ENCODE results near the gene NDUFA13. TPM values are rescaled to one million over a fixed set of nuclear protein-coding genes. Genes with fewer than 3 reads are reported as not detected.

NDUFA13 gene
- total and polyA plus RNA-seq, 7 donors, result 274 to 648 (median 534) TPM

DNA sequence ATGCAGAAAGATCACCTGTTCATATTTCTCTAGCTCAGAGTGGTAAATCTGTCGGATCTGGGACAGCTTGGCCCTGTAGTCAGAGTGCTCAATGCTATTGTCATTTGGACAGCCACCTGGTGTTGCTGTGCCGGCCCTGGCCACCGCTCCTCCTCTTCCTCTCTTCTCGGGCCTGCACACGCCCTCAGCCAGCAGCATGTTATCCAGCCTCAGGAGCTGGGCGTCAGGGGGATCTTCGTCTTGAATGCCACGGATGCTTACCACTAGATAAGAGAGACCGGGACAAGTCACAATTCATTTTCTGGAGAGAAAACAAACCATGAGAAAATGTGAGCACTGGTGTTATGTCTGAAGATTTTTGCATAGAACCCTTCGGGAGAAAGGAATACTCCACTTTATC, 54.5 kb downstream of the NDUFA13 start:
- no peaks in the 10 kb centered on the region for H3K27me3 ChIP-seq (ENCODE audit: insufficient read depth in 3 of 3, low read length in 2 of 3)
- H3K27ac ChIP-seq, result no peak overlapping the region
- no peaks in the 10 kb centered on the region for H3K36me3 ChIP-seq (ENCODE audit: insufficient read depth in 1 of 2, low read depth in 1 of 2)
- TF ChIP-seq, protein P1, sequence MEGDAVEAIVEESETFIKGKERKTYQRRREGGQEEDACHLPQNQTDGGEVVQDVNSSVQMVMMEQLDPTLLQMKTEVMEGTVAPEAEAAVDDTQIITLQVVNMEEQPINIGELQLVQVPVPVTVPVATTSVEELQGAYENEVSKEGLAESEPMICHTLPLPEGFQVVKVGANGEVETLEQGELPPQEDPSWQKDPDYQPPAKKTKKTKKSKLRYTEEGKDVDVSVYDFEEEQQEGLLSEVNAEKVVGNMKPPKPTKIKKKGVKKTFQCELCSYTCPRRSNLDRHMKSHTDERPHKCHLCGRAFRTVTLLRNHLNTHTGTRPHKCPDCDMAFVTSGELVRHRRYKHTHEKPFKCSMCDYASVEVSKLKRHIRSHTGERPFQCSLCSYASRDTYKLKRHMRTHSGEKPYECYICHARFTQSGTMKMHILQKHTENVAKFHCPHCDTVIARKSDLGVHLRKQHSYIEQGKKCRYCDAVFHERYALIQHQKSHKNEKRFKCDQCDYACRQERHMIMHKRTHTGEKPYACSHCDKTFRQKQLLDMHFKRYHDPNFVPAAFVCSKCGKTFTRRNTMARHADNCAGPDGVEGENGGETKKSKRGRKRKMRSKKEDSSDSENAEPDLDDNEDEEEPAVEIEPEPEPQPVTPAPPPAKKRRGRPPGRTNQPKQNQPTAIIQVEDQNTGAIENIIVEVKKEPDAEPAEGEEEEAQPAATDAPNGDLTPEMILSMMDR (IDR thresholded peaks at IDR 0.05), result no peak
- H3K4me3 ChIP-seq, result no peak overlapping the region
- 71 to 76% (median 76%) methylated on average over 10 of the region's 10 CpGs for WGBS, 3 donors
- ATAC-seq (no peak), DNase-seq (no peak)
- intact Hi-C loops (cut with DNase I), result no loop called here
- H3K9me3 ChIP-seq, result no peaks in the 10 kb centered on the region
- H3K4me1 ChIP-seq, result no peaks in the 10 kb centered on the region

DNA sequence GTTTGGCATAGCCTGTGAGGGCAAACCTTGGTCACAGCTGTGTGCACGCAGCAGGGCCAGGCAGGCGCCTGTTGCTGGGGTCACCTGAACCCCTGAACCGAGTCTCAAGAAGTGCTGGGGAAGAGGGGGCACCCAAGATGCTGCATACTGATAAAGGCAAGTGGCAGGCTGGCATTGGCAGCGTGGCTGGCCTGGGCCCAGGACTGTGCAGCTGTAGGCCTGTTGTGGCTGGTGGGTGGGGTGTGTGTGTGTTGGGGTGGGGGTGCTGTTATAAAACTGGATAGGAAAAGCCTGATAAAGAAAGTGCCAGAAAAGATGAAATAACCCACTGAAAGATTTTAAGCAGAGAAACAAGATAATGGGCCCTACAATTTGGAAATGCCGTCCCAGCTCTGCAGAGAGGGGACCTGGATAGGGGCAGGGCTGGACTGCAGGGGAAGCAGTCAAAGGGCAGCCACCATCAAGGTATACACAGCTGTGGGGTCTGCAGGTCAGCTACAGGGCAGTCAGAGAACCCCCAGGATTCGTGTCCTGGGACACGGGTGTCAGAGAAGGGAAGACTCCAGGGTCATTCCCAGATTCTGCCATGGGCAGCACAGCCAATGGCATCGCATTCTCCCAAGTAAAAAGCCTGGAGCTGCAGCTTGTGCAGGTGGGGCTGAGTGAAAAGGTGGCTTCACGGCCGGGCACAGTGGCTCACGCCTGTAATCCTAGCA, 55.2 kb downstream of the NDUFA13 start:
- Histone ChIP-seq H3K27ac (no peak overlapping the region), H3K4me1 (no peaks in the 10 kb centered on the region), H3K9me3 (no peaks in the 10 kb centered on the region), H3K27me3 (ENCODE audit: insufficient read depth in 3 of 3, low read length in 2 of 3) (no peaks in the 10 kb centered on the region), H3K4me3 (no peak overlapping the region), H3K36me3 (ENCODE audit: insufficient read depth in 1 of 2, low read depth in 1 of 2) (no peaks in the 10 kb centered on the region)
- intact Hi-C loops (cut with DNase I), result no loop called here
- WGBS, 3 donors, result 81 to 87% (median 83%) methylated on average over 11 of the region's 11 CpGs
- ATAC-seq (no peak), DNase-seq (no peak)
- TF ChIP-seq, protein P1 (IDR thresholded peaks at IDR 0.05), result no peak

DNA sequence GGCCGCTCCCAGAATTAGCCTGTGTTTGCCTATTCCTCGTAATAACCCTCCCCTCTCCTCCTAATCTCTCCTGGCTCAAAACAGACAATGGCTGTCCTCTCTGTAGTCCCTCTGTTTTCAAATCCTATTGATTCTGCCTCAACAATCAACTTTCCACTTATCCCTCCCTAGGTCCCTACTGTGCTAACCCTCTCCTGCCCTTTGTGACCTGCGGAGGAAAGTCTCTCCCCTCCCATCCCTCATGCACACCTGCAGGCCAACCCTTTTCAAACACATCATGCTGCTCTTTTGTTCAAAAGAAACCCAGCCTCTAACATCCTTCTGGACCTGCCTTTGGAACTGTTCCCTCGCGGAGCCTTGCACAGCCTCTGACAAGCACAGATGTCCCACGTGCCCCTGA, 59.4 kb downstream of the NDUFA13 start:
- ATAC-seq (no peak), DNase-seq (no peak)
- 75 to 80% (median 77%) methylated on average over 6 of the region's 6 CpGs for WGBS, 3 donors
- no peaks in the 10 kb centered on the region for H3K9me3 ChIP-seq
- no peaks in the 10 kb centered on the region for H3K36me3 ChIP-seq (ENCODE audit: insufficient read depth in 1 of 2, low read depth in 1 of 2)
- no peaks in the 10 kb centered on the region for H3K4me1 ChIP-seq
- H3K27ac ChIP-seq, result no peak overlapping the region
- H3K4me3 ChIP-seq, result no peak overlapping the region
- TF ChIP-seq, protein P1 (IDR thresholded peaks at IDR 0.05), result no peak
- intact Hi-C loops (cut with DNase I), result no loop called here
- no peaks in the 10 kb centered on the region for H3K27me3 ChIP-seq (ENCODE audit: insufficient read depth in 3 of 3, low read length in 2 of 3)

Other genes with a start within 250 kb of the NDUFA13 start
- gene TM6SF2, start 242.9 kb upstream of the NDUFA13 start, total RNA-seq, result under 1 TPM in 1 of 4 donors, not detected in 3; 0.14 TPM
- gene TM6SF2, start 242.9 kb upstream of the NDUFA13 start, polyA plus RNA-seq, result under 1 TPM in 1 of 3 donors, not detected in 2; 0.29 TPM
- gene SUGP1, start 195.7 kb upstream of the NDUFA13 start, total RNA-seq, result 10 to 100 TPM; 25.8 to 35.8 (median 29.0) TPM
- gene SUGP1, start 195.7 kb upstream of the NDUFA13 start, polyA plus RNA-seq, result 10 to 100 TPM; 20.6 to 26.3 (median 24.6) TPM
- 10 to 100 TPM; 26.2 to 55.1 (median 40.1) TPM for gene MAU2, start 195.4 kb upstream of the NDUFA13 start, total RNA-seq
- gene MAU2, start 195.4 kb upstream of the NDUFA13 start, polyA plus RNA-seq, result 10 to 100 TPM; 12.3 to 20.3 (median 18.4) TPM
- 10 to 100 TPM; 25.3 to 65.9 (median 55.6) TPM for gene GATAD2A, start 110.5 kb upstream of the NDUFA13 start, total RNA-seq
- gene GATAD2A, start 110.5 kb upstream of the NDUFA13 start, polyA plus RNA-seq, result 10 to 100 TPM; 18.5 to 43.4 (median 32.5) TPM
- gene TSSK6, start 677 bp upstream of the NDUFA13 start, total RNA-seq, result 1 to 10 TPM in 1 of 4 donors, under 1 TPM in 2, not detected in 1; 0.50 to 1.9 (median 0.62) TPM
- gene TSSK6, start 677 bp upstream of the NDUFA13 start, polyA plus RNA-seq, result 1 to 10 TPM in 2 of 3 donors, under 1 TPM in 1; 0.37 to 3.2 (median 1.4) TPM
- gene YJEFN3, start 12.7 kb downstream of the NDUFA13 start, total RNA-seq, result 1 to 10 TPM; 1.1 to 2.4 (median 1.3) TPM
- 1 to 10 TPM in 2 of 3 donors, under 1 TPM in 1; 1.00 to 2.9 (median 1.4) TPM for gene YJEFN3, start 12.7 kb downstream of the NDUFA13 start, polyA plus RNA-seq
- not detected for gene CILP2, start 22.0 kb downstream of the NDUFA13 start, total RNA-seq
- gene CILP2, start 22.0 kb downstream of the NDUFA13 start, polyA plus RNA-seq, result under 1 TPM in 1 of 3 donors, not detected in 2; 0.03 TPM
- under 1 TPM in 1 of 4 donors, not detected in 3; 0.17 TPM for gene PBX4, start 102.5 kb downstream of the NDUFA13 start, total RNA-seq
- under 1 TPM in 2 of 3 donors, not detected in 1; 0.06 to 0.08 TPM for gene PBX4, start 102.5 kb downstream of the NDUFA13 start, polyA plus RNA-seq
- 1 to 10 TPM in 1 of 4 donors, under 1 TPM in 3; 0.42 to 1.5 (median 0.55) TPM for gene LPAR2, start 112.0 kb downstream of the NDUFA13 start, total RNA-seq
- under 1 TPM; 0.08 to 0.38 (median 0.27) TPM for gene LPAR2, start 112.0 kb downstream of the NDUFA13 start, polyA plus RNA-seq
- gene GMIP, start 127.4 kb downstream of the NDUFA13 start, total RNA-seq, result 1 to 10 TPM; 1.4 to 2.3 (median 1.8) TPM
- 1 to 10 TPM in 1 of 3 donors, under 1 TPM in 2; 0.51 to 1.1 (median 0.83) TPM for gene GMIP, start 127.4 kb downstream of the NDUFA13 start, polyA plus RNA-seq
- 10 to 100 TPM; 17.5 to 27.5 (median 21.4) TPM for gene ATP13A1, start 147.5 kb downstream of the NDUFA13 start, total RNA-seq
- gene ATP13A1, start 147.5 kb downstream of the NDUFA13 start, polyA plus RNA-seq, result 10 to 100 TPM; 15.4 to 23.8 (median 20.6) TPM
- gene ZNF101, start 152.6 kb downstream of the NDUFA13 start, total RNA-seq, result 1 to 10 TPM; 1.5 to 3.1 (median 1.9) TPM
- 1 to 10 TPM; 2.1 to 3.8 (median 2.5) TPM for gene ZNF101, start 152.6 kb downstream of the NDUFA13 start, polyA plus RNA-seq
- gene ZNF14, start 216.9 kb downstream of the NDUFA13 start, total RNA-seq, result 1 to 10 TPM; 1.5 to 3.4 (median 2.1) TPM
- 1 to 10 TPM; 1.0 to 2.1 (median 1.7) TPM for gene ZNF14, start 216.9 kb downstream of the NDUFA13 start, polyA plus RNA-seq